Activated CD4-positive, CD25-positive, alpha-beta regulatory T cell treated with anti-CD3 and anti-CD28 coated beads, Interleukin-2, amount 50 U/mL, for 24 hours (primary cell): Measurements from ENCODE around the gene NAIF1.
A peak's percentile ranks its signal among the peaks of the same experiment; 100 is the strongest.
"Not testable (repeated sequence)": the region's sequence is repeated elsewhere in the genome, so short reads cannot be mapped to it uniquely, and the experiment has no call there.

Experiments
- ATAC-seq, 2 donors: fragments of 150-1000 bp; cut with Tn5 transposase; one replicate each; pipeline ENCODE4 v1.10.0; 2021; ENCODE audit warnings: mild to moderate bottlenecking in 1 of 2, moderate library complexity in 1 of 2

The NAIF1 gene, protein sequence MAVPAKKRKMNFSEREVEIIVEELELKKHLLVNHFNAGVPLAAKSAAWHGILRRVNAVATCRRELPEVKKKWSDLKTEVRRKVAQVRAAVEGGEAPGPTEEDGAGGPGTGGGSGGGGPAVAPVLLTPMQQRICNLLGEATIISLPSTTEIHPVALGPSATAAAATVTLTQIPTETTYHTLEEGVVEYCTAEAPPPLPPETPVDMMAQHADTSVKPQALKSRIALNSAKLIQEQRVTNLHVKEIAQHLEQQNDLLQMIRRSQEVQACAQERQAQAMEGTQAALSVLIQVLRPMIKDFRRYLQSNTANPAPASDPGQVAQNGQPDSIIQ

DNA sequence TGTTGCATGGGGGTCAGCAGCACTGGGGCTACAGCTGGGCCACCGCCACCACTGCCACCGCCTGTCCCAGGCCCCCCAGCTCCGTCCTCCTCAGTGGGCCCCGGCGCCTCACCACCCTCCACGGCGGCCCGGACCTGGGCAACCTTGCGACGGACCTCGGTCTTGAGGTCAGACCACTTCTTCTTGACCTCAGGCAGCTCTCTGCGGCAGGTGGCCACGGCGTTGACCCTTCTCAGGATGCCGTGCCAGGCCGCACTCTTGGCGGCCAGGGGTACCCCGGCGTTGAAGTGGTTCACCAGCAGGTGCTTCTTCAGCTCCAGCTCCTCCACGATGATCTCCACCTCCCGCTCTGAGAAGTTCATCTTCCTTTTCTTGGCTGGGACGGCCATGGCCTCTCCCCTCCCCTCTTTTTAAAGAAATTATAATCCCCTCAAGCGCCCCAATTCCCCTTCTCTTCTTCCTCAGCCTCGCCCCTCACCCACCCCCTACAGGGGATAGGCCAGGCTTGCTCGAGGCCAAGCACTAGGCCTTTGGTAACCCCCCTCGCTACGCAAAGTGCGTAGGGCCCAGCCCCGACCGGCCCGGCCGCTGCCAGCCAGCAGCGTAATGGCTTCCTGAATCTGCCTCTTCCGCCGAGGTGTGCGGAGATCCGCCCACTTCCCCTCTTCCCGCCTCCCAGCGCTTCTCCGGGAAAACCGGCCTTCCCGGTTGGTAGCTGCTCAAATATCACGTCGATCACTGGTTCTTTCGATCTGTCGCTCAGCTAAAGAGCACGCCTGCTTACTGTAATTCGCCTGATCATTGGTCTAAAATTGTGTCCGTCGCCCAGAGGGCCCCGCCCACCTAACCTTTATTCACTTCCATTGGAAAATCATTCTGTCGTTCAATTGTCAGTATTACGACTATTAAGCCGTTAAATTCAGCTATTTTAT is at the start of gene NAIF1:
Gene NAIF1 (minus strand): TSS at position 608 of the 932 bp plus-strand sequence. CDS start 219 bp downstream, at position 389.
- ATAC-seq: peak; percentile 76 to 80

DNA sequence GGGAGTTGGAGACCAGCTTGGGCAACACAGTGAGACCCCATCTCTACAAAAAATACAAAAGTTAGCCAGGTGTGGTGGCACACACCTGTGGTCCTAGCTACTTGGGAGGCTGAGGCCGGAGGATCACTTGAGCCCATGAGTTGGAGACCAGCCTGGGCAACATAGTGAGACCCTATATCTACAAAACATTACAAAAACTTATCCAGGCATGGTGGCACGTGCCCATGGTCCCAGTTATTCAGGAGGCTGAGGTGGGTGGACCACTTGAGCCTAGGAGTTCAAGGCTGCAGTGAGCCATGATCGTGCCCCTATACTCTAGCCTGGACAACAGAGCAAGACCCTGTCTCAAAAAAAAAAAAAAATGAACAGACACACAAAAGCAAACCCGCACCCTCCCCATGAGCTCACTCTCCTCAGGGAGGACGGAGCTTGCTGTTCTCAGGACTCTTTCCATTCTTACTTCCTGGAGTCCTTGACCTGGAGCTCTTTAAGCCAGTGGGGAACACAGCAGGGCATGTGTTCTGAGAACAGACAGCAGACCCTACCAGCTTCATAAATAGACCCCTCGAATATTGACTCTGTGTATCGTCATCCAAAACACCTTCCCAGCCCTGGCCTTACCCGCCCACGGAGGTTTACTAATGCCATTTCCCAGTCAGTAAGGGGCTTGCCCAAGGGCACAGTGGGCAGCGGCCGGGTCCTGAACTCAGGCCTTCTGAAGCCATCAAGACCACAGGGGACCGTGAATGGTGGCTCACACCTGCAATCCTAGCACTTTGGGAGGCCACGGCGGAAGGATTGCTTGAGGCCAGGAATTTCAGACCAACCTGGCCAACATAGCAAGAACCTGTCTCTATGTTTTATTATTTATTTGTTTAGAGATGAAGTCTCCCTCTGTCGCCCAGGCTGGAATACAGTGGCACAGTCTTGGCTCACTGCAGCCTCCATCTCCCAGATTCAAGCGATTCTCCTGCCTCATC is 49.3 kb upstream of the NAIF1 start:
- no peak for ATAC-seq

DNA sequence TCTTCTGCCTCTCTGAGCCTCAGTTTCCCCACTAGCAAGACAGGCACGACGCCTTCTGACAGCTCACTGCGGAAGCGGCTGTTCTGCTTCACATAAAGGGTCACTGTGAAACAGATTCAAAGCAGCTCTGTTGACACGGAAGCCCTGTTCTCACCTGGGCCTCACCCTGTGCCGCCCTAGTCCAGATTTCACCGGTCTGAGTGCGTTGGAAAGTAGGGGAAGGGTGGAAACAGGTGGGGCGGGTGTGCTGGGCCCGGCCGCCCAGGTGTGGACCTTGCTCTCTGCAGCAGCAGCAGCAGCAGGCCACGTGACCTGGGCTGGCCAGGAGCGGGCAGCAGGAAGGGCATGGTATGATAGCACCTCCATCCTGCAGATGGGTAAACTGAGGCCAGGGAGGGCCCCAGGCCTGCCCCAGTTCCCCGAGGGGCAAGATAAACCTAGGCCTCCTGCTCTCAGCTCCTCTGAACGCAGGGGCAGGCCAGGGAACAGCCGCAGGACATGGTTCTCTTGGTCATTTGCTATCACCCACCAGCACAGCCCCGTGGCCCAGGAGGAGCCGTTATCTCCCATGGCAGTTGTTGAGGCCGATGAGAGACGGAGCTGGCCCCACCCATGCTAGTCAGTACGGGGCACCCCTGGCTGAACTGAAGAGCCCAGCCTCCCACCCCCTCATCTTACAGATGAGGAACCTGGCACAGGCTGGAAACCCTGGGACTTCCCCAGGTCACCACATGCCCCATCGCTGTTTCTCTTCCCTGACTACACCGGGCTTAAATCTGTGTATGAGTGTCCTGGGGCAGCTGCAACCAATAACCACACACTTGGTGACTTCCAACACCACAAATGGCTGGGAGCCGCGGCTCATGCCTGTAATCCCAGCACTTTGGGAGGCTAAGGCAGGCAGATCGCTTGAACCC is 48.3 kb upstream of the NAIF1 start:
- ATAC-seq: peak; percentile 53 to 55

DNA sequence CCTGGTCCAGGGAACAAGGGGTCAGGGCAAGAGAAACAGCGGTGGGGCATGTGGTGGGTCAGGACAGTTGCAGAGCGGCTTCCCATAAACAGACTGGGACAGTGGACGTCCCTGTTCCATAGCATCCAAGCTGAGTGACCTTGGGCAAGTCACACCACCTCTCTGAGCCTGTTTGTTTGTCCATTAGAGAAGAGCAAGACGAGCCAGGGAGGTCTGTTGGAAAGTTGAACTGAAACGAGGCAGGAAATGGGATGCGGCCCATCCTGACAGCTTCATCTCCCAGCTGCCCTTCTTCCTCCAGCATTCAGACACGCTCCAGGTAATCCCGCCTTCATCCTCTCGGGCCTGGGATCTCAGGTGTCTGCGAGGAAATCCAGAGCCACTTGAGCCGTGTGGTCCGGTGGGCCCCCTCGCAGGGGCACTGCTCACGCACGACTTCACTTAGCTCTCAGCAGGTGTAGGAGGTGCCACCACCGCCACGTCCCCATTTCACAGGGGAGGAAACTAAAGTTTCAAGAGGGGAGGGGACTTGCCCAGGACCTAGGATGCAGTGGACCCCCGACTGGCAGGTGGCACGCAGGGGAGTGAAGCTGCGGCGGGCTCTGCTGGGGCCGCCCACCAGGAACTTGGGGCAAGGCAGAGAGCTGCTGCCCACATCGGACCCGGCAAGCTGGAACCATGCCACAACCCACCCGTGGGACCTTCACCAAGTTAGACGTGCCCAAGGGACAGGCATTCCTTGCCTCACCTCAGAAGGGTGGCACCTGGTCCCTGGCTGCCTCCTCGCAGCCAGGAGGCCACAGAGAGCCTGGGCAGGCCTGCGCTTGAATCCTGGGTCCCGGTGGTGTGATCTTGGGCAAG is 47.4 kb upstream of the NAIF1 start:
- ATAC-seq: no peak

DNA sequence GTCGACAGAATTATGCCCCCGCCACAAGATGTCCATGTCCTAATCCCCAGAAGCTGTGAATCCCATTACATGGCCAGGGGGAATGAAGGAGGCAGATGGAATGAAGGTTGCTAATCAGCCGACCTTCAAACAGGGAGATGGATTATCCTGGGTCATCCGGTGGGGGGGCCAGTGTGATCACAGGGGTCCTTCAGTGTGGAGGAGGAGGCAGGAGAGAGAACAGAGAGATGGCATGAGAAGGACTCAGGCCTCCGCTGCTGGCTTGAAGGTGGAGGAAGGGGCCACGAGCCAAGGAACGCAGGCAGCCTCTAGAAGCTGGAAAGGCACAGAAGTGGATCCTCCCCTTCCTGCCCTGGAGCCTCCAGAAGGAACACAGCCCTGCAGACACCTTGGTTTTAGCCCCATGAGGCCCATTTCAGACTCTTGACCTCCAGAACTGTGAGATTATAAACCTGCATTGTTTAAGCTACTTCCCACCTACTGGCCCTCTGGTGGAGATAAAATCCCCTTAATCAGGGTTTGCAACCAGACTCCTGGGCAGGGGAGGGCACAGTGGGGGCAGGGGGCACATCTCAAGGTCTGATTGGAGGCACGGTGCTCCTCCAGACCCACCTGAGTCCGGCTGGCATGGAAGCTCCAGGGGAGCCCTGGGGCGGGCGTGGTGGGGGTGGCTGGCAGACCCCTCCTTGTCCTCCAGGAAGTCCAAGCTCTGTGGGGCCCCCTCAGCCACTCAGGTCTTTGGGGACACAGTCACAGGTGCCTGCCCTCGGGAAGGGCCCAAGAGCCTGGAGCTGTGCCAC is 46.6 kb upstream of the NAIF1 start:
- no peak for ATAC-seq

DNA sequence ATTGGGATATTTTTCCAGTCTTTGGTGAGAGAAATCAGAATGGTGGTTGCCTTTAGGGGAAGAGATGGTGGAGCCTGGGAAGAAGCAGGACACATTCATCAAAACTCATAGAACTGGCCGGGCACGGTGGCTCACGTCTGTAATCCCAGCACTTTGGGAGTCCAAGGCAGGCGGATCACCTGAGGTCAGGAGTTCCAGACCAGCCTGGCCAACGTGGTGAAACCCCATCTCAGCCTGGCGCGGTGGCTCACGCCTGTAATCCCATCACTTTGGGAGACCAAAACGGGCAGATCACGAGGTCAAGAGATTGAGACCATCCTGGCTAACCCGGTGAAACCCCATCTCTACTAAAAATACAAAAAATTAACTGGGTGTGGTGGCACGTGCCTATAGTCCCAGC is 44.6 kb upstream of the NAIF1 start:
- ATAC-seq: not testable (repeated sequence)

DNA sequence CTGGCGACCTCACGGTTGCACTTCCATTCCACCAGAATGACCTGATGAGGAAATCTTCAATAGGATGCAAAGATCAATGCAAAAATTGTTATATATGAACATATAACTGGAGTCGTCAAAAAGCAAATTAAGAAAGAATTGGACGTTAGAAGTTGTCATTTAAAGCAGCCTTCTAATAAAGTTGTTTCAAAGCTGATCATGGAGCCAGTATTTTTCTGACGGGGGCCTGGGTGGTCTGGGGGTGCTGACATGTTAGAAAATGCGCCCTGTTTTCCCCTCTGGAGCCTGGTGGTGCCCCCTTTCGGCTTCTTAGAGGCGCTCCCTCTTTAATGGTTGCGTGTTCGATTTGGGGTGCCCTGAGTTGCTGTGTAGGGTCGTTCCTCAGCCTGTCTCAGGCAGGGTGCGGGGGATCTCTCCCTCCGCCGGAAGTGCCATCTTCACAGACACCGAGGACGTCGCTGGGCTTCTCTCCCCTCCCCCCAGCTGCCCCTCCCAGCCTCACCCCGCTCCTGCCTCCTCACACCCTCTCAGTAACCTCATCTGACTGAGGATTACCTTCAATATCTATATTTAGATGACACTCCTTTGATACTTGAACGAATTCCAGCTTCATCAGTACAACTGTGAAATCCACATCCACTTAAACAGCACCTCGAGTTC is 42.1 kb upstream of the NAIF1 start:
- no peak for ATAC-seq

DNA sequence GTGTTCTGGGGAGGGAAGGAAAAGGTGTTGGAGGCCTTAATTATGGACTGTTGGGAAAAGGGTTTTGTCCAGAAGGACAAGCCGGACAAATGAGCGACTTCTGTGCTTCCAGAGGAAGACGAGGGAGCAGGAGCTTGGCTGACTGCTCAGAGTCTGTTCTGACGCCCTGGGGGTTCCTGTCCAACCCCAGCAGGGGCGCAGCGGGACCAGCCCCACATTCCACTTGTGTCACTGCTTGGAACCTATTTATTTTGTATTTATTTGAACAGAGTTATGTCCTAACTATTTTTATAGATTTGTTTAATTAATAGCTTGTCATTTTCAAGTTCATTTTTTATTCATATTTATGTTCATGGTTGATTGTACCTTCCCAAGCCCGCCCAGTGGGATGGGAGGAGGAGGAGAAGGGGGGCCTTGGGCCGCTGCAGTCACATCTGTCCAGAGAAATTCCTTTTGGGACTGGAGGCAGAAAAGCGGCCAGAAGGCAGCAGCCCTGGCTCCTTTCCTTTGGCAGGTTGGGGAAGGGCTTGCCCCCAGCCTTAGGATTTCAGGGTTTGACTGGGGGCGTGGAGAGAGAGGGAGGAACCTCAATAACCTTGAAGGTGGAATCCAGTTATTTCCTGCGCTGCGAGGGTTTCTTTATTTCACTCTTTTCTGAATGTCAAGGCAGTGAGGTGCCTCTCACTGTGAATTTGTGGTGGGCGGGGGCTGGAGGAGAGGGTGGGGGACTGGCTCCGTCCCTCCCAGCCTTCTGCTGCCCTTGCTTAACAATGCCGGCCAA is 41.3 kb upstream of the NAIF1 start:
- ATAC-seq: no peak

DNA sequence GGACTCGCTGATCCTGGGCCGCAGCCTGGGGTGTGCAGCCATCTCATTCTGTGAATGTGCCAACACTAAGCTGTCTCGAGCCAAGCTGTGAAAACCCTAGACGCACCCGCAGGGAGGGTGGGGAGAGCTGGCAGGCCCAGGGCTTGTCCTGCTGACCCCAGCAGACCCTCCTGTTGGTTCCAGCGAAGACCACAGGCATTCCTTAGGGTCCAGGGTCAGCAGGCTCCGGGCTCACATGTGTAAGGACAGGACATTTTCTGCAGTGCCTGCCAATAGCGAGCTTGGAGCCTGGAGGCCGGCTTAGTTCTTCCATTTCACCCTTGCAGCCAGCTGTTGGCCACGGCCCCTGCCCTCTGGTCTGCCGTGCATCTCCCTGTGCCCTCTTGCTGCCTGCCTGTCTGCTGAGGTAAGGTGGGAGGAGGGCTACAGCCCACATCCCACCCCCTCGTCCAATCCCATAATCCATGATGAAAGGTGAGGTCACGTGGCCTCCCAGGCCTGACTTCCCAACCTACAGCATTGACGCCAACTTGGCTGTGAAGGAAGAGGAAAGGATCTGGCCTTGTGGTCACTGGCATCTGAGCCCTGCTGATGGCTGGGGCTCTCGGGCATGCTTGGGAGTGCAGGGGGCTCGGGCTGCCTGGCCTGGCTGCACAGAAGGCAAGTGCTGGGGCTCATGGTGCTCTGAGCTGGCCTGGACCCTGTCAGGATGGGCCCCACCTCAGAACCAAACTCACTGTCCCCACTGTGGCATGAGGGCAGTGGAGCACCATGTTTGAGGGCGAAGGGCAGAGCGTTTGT is 40.5 kb upstream of the NAIF1 start:
- ATAC-seq: no peak

DNA sequence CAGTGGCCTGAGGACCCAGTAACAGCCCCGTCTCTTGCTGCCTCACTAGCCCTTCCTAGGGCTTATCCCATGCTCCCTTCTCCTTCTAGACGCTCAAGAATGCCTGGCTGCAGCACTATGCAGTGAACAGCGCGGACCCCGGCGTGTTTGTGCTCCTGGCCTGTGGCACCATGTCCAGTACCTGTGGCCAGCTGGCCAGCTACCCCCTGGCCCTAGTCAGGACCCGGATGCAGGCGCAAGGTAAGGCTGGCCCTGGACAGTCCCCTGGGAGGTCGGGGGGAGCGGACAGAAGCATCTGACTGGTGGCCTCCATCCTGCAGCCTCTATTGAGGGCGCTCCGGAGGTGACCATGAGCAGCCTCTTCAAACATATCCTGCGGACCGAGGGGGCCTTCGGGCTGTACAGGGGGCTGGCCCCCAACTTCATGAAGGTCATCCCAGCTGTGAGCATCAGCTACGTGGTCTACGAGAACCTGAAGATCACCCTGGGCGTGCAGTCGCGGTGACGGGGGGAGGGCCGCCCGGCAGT is 39.9 kb upstream of the NAIF1 start:
- ATAC-seq: no peak

DNA sequence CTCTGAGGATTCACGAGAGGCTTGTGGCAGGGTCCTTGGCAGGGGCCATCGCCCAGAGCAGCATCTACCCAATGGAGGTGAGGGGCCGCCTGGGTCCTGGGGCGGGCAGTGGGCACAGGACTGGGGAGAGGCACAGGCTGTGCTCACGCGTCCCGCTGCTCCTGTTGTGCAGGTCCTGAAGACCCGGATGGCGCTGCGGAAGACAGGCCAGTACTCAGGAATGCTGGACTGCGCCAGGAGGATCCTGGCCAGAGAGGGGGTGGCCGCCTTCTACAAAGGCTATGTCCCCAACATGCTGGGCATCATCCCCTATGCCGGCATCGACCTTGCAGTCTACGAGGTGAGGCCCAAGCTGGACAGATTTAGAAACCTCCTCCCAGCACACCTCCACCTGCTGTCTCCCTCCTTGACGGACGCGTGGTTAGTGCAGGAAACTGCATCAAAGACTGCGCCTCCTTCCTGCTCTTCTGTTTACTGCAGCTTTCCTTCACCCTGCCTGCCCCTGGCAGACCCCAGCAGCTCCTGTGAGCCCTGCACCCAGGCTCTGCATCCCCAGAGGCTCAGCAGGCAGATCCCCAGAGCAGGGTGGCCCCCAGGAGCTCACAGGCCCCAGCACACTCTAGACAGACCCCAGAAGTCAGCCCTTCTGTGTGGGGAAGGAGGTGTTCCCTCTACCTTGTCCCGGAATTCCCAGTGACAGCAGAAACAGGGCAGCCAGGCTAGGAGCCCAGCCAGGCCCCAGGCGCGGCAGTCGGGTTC is 39.2 kb upstream of the NAIF1 start:
- ATAC-seq: no peak

DNA sequence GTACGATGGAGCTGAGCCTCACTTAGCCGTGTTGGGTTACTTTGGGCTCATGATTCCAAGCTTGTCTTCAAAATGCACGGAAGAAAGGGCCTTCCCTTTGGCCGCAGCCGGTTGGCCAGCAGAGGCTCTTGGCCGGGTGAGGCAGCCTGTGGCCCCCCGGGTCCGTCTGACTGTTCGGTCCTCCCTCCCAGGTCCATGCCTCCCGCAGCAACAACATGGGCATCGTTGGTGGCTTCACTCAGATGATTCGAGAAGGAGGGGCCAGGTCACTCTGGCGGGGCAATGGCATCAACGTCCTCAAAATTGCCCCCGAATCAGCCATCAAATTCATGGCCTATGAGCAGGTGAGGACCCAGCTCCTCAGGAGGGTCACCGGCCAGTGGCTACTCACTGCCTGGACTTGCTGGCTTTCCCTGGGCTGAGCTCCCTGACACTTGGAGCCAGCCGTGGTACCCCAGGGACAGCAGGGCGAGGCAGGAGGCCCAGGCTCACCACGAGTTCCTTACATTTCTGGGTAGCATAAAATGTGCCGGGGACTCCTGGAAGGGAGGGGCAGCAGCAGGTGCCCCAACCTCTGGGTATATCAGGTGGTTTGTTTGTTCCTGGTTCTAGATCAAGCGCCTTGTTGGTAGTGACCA is 38.5 kb upstream of the NAIF1 start:
- ATAC-seq: no peak

DNA sequence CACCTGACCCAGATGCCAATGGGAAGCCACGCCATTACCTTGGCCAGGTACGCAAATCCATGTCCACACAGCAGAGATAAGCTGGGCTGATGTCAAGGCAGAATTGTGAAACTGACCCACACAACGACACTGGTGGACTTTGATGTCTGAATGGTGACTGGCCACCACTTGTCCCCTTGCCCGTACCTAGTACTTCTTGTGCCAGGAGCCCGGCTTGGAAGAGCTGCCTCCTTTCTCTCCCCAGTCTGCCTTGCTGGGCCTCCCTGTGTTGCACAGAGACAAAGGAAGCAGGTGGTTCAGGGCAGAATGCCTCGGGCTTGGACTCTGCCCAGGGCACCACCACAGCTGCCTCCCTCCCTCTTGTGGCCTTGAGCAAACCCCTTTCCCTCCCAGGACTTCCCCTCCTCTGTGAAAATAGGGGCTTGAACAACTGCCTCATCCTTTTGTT is 37.1 kb upstream of the NAIF1 start:
- ATAC-seq: no peak

DNA sequence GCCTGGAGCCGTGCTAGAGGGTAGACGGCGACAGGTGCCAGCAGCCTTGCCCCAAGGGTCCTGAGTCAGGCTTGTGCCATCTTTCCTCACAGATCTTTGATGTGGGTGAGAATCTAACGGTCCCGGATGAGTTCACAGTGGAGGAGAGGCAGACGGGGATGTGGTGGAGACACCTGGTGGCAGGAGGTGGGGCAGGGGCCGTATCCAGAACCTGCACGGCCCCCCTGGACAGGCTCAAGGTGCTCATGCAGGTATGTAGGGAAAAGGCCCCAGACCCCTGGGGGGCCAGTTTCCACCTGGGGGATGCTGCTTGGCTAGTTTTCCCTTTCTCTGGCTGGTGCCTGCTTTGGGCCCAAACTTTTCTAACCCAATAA is 36.5 kb upstream of the NAIF1 start:
- peak; percentile 75 to 79 for ATAC-seq

DNA sequence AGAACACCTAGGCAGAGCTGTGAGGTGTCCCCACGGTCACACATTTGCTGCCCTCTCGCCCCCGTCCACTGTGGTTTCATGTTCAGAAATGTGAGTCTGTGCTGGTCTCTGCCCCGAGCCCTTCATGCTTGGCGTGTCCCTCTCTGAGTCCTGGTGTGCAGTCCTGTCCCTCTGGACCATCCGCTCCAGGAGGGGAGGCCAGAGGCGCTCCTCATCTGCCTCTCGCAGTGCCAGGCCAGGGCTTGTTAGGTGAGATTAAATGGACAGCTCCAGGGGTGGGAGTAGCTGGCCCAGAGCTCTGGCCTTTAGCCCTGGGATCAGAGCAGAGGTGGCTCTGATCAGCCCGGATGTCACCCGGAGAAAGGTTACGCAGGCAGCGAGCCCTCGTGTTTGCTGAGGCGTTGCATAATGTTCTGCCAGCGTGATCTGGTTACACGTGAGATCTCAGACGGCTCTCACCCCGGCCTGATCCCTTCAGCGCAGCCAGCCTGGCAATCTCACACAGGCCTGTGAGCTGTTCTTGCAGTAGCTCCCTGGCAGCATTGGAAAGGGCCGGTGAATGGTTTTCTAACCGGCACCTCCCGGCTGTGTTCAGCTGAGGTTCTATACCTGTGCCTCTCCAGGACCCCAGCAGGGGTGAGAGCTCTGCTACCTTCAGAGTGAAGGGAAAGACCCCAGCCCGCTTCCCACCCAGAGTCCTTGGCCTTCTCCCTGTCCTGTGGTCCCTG is 35.9 kb upstream of the NAIF1 start:
- no peak for ATAC-seq
